GM21423 (cell line): ENCODE data around the gene DOCK4.
"Not testable (repeated sequence)": the region's sequence is repeated elsewhere in the genome, so short reads cannot be mapped to it uniquely, and the experiment has no call there.

ENCODE experiments used
- ATAC-seq: cut with Tn5 transposase; IDR thresholded peaks from one replicate; pipeline ENCODE4 v1.9.1; 2021; ENCODE audit warnings: mild to moderate bottlenecking, moderate library complexity; ENCODE audit not compliant: unreplicated experiment

Gene DOCK4

DNA sequence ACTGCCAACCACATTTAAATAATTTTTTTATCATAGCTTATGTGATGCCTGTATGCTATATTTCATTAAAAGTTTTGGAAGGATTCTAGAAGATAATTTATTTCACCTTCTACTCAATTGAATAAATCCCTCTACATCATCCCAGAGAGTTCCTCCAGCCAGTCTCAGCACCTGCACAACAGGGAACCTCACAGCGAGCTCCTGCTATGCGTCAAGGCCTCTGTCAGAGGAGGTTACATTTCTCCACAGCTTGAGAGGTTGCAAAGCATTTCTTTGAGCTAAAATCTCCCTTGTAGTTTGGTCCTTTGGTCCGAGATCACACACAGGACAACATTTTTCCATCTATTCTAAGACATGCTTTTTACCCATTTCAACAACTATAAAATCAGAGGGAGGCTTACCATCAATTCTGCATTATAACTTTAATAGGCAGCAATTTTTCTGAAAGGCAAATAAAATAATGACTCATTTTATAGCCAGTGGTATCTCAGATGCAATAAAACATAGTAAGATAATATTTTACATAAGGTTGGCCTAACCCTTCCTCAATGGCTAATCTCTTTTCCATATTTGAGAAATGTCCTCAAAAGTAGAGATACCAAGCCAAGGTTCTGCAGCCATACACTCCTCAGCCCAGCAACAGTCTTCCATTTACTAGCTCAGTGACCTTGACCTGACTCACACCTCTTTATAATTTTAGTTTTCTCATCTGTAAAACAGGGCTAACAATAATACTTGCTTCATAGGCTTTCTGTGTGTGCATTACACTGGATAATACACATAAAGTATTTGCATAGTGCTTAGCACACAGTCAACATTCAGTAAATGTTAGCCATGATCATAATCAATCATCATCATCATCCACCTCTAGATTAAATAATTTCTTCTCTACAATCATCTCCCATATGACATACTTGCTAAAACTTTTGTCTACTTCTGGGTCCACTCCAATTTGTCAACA, 68.8 kb downstream of the DOCK4 start:
- no peak for ATAC-seq

DNA sequence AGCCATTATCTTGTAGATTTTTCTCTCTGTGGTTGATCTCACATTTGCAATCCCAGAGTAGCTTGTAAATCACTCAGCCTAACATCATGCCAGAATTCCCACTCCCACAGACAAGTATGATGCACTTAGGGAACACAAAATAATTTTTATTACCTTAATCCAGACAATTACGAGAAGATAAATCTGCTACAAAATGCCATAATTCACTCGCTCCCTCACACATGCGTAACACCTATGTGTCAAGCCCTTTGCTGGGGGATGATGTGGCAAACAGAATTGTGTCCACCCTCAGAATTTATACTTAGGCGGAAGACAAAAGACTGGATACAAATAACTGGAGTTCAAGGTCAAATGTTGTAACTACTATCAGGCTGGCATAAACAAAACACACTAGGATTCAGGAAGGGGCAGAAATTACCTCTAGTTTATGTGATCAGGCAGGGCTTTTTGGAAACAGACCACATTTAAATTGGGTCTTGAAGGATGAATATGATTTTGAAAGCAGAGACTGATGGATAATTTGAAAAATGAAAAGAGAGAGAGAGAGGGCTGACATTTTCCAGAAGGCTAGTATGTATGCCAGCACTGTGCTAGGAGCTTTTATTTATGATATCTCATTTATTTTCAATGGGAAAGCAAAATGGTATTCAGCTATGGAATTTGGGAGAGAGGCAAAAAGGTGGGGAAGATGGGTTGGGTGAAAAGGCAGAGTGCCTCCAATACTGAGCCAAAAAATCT, 69.8 kb downstream of the DOCK4 start:
- no peak for ATAC-seq

DNA sequence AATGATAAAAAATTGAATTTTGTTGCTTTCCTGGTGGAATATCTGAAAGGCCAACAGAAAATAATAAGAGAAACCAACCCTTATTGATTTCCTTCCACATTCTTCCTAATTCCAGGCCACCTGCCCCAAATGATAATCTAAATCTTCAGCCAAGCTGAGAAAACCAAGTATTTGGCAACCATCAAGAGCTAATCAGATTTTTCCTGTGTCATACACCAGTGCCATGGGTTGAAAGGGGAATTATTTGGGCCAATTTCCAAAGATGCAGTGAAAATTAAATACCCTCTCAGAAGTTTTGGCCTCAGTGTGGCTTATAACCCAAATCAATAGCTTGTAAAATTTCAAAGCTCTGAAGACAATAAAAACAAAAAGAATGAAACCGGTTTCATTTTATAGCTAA, 70.4 kb downstream of the DOCK4 start:
- ATAC-seq = no peak

DNA sequence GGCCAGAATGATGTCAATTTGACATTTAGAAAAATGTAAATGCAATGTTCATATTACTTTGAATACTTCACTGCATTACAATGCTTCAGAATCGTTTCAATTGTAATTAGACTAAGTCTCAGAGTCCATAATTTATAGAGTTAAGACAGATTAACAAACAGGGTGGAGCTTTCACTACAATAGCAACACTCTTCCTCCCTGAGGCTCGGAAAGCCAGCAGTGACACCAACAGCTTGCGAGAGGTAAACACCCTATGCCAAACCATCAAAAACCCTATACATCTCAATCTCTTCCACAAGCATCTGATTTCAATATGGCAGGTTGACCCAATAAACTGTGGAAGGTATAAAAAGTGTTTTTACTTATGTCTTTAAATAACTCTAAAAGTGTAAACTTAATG, 72.2 kb downstream of the DOCK4 start:
- no peak for ATAC-seq

DNA sequence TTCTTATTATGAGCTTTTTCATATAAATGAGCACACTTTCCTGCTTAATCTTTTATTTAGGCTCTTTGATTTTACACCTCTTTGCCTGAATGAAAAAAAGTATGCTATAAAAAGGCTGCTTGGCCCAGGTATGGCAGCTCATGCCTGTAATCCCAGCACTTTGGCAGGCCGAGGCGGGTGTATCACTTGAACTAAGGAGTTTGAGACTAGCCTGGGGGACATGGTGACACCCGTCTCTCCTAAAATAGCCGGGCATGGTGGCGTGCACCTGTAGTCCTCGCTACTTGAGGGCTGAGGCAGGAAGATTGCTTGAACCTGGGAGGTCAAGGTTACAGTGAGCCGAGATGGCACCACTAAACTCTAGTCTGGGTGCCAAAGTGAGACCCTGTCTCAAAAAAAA, 72.9 kb downstream of the DOCK4 start:
- no peak for ATAC-seq

DNA sequence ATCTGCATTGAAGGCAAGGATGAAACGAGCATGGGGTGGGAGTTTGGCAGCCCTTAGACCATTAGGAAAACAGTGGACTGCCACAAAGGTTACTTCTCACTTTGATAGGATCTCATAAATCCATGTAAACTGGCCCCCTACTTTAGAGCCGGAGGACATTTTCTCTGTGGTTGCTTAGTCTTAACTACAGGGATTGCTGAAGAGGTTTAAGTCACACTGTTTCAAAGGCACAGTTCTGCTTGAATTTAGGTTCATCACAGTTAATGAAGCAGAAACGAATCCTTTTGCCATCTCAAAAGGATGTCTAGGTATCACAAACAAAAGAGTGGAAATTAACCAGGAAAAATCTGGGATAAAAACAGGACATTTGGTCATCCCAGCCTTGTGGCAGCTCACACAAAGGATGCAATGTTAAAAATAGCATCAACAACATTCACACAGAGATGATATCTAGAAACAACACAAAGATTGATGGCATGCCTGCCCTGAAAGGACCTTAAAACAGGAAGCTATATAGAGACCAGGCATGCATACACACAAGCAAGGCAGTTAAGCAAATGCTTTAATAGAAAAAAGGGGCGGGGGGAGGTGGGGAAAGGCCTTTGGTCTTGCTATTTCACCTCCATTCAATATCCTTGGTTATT, 74.0 kb downstream of the DOCK4 start:
- ATAC-seq = no peak

DNA sequence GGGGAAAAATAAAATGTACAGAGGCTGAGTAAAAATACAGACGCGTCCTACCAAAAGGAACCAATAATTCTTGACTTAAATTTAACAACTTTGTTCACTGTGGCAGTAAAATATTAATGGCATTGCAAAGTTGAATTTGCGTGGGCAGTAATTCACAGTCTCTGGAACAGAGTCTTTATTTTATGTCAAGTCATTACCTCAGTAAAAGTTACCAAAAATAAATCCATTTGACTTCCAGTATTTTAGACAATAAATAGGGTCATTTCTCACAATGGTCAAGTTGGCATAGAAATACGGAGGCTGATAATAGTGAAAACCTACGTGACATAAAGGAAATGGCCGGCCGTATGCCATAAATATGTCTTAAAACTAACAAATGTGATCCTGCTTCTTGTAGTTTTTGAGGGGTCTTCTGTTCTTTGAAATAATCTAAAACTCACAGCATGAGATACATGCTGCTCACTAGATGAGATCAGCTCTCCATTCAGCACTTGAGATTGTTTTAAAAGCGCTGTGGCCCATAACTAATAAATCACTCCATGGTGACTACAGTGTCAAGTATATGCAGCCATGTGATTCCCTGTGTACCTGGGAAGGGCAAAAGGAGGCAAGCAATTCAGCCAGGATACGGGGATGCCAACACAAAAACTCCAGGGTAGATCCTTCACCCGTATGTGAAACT, 75.3 kb downstream of the DOCK4 start:
- no peak for ATAC-seq

DNA sequence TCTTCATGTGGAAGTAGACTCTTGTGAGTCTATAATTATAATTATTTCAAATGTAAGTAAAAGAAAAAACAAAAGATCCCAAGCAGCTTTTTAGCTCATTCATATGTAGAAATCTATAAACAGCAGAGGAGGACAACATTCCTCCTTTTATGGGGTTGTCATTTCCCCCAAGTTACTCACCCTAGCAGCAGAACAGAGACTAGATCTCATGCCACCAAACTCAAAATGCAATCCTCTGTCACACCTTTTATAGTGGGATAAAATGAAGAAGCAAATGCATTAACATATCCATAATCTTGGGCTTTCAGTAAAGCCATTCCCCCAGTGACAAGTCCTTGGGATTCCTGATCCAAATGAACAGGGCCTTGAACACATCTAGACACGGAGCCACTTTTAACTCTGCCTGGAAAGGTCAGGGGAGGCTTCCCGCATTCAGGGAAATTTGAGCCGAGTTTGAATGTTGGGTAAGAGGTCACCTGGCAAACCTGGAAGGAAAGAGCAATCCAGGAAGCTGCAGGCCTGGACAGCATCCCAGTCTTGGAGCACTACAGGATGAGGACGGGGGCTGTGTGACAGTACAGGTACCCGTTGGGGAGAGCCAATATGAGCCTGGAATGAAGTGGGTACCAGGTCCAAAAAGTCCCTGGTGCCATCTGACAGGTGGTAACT, 76.4 kb downstream of the DOCK4 start:
- no peak for ATAC-seq

DNA sequence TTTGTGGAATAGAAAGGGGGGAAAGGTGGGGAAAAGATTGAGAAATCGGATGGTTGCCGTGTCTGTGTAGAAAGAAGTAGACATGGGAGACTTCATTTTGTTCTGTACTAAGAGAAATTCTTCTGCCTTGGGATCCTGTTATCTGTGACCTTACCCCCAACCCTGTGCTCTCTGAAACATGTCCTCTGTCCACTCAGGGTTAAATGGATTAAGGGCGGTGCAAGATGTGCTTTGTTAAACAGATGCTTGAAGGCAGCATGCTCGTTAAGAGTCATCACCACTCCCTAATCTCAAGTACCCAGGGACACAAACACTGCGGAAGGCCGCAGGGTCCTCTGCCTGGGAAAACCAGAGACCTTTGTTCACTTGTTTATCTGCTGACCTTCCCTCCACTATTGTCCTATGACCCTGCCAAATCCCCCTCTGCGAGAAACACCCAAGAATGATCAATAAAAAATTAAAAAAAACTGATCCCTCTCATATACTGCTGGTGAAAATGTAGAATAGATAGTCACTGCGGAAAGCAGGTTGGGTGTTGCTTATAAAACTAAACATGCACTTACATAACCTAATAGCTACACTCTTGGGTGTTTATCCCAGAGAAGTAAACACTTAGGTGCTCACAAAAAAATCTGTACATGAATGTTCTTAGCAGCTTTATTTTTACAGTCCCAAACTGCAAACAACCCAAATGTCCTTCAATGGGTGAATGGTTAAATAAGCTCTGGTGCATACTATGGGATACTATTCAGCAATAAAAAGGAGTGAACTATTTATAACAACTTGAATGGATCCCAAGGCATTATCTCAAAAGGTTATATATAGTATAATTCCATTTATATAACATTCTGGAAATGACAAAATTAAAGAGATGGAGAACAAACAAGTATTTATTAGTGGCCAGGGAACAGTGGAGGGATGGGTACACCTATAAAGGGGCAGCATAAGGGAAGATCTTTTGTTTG, 77.5 kb downstream of the DOCK4 start:
- not testable (repeated sequence) for ATAC-seq

DNA sequence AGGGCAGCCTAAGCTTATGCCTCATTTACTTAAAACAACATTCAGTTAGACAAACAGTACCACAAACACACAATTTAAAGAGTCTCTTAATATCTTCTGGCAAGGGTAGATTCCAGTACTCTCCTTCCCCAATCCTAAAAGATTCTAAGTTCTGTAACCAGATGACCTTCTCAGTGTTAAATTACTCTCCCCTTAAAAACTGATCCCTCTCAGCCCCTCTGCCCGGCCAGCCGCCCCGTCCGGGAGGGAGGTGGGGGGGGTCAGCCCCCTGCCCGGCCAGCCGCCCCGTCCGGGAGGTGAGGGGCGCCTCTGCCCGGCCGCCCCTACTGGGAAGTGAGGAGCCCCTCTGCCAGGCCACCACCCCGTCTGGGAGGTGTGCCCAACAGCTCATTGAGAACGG, 78.2 kb downstream of the DOCK4 start:
- ATAC-seq = not testable (repeated sequence)

DNA sequence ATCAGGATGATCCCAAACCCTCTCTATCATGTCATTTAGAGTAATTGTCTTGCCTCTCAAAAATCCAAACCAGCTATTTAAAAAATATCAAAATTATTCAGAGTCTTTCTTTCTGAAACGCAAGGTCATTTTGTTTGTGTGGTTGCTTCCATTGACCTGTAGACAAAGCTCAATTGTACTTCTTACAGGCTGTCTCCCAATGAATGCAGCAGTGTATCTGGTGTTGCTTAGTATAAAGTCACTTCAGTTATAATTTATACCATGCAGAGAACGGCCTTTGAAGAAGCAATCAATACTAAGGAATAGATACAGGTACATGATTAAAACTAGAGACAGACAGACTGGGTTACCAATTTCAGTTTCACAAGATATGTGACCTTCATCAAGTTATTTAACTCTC, 80.9 kb downstream of the DOCK4 start:
- ATAC-seq = no peak

DNA sequence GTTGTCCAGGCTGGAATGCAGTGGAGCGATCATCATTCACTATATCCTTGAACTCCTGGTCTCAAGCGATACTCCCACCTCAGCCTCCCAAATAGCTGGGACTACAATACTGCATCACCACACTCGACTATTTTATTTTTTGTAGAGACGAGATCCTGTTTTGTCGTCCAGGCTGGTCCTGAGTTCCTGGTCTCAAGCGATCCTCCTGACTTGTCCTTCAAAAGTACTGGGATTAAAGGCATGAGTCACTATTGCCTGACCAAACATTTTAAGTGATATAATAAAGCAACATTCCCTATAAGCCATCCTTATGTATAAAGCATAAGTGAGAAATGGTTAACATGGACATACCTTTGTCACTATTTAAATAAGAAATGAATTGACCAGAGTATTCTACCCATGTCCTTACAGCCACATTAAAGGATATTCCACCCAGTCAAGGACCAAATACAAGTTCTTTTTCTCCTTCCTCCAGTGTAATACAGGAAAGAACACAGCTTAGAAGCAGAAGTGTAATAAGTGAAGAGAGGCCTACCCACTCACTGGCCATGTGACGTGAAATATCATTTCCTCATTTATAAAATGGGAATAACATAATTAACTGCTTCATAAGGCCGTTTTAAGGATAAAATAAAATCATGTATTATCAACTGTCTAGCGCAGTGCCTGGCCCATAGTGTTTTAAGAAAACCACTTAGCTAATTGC, 82.0 kb downstream of the DOCK4 start:
- ATAC-seq = no peak

DNA sequence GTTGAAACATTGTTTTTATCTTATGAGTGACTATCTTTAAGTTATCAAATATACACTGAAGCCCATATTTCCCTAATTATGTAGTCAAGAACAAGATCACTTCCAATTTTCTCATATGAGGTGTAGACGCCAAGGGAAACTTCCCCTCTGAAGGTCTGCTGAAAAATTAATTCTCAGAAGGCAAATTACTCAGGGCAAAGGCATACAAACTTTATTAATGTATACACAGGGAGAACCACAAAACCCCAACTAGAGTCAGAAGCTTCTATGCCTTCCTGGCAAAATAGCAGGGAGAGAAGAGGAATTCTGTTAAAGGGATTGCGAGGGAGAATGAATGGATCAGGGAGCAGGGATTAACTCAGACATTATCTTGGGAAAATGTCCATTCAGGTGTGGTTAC, 83.4 kb downstream of the DOCK4 start:
- ATAC-seq = no peak

DNA sequence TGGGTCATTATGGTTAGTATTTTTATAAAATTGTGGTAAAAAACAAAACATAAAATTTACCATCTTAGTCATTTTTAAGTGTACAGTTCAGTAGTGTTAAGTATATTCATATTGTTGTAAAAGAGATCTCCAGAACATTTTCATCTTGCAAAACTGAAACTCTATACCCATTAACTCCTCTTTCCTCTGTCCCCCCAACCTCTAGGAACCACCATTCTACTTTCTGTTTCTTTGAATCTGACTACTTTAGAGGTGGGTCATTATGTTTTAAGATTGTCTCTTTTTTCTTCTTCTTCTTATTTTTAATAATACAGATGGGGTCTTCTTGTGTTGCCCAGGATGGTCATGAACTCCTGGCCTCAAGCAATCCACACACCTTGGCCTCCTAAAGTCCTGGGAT, 84.1 kb downstream of the DOCK4 start:
- no peak for ATAC-seq

DNA sequence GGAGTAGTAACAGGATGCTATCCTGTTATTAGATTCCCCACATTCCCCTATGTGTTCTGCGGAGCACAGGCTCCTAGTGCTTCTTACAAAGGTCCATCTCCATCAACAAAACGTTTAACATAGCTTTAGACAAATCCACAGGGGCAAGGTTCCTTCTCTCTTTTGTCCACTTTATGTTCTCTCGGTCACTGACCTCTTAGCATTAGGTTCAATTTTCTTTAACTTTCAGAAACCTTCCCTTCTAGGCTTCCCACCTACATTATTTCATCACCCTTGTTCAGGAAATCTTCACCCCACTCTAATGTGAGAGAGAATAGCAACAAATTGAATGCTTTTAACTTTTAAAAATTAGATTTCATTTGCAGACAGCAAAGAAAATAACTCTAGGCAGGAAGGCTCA, 84.9 kb downstream of the DOCK4 start:
- no peak for ATAC-seq

DNA sequence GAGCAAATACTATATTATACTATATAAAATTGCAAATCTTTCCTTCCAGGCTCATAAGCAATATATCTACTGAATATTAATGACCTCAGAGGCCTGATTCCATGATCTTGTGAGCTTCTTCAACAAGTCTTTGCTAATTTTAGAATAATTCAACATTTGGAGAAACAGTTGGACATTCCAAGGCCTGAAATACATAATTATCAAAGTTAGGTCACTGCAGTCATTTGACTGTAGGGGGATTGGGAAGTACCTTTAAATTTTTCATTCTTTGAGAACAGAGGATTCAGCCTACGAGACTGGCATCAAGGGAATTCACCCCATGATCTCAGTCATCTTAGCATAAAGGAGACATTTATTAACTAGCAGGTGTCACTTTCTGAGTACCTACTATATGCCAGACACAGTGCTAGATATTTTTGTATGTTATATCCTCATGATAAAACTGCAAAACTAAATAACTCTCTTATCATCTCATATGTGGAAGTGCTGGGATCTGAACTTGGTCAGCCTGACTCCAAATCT, 85.4 kb downstream of the DOCK4 start:
- peak; percentile 73 for ATAC-seq

DNA sequence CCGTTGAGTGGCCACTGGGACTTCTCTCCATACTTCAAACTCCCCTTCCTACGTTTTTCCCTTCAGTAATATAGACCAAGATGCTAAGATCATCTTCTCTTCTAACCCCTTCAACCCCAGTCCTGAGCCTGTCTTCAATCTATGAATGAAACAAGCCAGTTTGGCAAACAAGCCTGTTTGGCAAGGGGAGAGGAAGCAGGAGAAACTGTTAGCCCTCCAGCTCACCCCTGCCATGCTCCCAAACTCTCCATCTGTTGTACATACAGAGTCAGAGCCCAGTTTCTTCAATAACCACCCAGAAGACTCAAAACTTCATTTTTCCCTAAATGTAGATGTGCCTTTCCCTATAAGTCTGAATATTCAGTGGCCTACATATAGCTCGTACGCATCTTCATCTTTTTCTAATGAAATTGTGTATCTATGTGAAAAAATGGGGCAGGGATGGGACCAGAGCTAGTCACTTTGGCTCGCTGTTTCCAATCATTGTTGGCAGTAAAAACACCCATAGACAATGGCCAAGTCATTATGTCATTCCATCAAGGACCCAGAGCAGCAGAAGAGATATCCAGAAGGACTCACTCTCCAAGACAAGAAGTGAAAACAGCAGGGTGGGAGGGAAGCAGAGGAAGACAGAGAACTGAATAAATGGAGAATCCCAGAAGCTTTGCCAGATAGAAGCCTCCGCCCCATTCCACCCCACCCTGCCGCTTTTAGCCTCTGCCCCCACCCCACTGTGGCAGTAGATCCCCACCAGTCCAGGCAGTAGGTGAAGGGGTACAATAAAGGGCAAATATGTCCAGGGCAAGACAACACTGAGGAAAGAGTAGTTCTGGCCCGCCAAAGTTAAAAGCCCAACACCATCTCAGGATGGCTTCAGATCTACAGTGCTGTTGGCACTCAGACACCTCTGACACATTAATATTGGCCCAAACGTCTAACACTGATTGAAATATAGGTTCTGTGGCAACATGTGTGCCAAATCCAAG, 87.3 kb downstream of the DOCK4 start:
- no peak for ATAC-seq
